Stimulated activated CD8-positive, alpha-beta memory T cell treated with anti-CD3 and anti-CD28 coated beads, Interleukin-15, amount 100 ng/mL, for 4 hours (primary cell): Measurements from ENCODE around the gene C2orf68.
A peak's percentile ranks its signal among the peaks of the same experiment; 100 is the strongest.
"Not testable (repeated sequence)": the region's sequence is repeated elsewhere in the genome, so short reads cannot be mapped to it uniquely, and the experiment has no call there.

Source experiments
- DNase-seq, 2 donors: peaks; one replicate each; pipeline ENCODE4 v3.0.0-alpha.2; 2020; ENCODE audit warnings: low read depth in 2 of 2

Gene C2orf68, protein sequence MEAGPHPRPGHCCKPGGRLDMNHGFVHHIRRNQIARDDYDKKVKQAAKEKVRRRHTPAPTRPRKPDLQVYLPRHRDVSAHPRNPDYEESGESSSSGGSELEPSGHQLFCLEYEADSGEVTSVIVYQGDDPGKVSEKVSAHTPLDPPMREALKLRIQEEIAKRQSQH

DNA sequence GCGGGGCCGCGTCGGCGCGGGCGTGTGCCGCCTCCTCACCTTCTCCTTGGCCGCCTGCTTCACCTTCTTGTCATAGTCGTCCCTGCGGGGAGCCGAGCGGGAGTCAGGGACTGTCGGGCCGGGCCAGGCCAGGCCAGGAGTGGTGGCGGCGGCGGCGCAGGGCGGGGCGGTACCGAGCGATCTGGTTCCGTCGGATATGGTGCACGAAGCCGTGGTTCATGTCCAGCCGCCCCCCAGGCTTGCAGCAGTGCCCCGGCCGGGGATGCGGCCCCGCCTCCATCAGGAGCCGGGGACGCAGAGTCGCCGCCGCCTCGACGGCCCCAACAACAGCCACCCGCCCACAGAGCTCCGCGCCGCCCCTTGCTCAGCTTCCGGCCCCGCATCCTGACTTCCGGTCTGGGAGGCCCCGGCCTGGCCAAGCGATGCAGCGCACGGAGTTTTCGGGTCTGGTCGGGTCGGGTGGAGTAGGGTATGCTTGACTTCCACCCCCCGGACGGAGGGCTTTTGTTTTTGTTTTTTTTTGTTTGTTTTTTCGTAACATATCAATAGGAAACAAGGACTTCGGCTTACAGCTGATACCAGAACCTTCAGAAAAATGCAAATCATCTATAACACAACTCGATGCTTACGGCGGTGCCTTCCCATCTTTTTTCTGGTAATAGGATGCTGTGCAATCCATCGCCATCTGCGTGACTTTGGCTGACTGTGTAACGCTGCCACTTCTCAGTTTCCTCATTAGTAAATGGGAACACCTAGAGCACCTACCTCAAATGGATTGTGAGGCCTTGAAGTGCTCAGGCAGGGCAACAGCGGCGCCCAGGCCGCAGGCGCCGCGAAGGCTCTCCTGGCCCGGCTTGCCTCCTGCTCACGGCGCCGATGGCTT lies at the start of gene C2orf68:
Gene C2orf68 (minus strand): TSS at position 362 of the 883 bp plus-strand sequence. CDS start 82 bp downstream, at position 280.
- DNase-seq = peak; percentile 65 to 69

DNA sequence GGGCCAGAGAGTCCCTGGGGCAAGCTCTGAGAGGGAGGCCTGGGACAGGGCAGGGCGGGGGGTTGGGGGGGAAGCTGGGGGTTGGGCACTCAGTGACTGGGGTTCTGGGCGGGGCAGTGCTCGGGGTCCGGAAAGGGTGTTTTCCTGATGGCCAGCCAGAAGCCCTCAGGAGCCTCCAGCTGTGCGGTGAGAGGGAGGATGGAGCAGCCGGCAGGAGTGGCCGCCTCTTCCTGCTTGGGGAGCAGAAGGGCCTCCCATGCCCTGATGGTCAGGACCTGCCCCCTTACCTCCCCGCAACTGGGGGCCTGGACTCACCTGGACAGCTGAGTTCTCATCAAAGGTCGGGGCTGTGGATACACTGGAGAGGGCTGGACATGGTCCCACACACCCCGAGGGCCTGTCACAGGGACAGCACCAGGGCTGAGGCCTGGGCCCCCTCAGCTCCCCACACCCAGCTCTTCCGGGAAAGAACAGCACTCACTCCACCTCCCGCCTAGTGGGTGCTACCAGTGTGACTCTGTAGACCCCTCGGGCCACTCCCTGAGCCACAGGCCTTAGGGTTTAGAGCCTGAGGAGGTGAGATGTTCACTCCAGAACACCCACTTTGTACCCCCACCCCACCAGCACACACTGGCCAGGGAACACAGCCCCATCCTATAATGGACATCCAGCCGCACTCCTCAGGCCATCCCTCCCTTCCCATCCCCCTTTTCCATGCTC lies 49.4 kb upstream of the C2orf68 start:
- DNase-seq = no peak

DNA sequence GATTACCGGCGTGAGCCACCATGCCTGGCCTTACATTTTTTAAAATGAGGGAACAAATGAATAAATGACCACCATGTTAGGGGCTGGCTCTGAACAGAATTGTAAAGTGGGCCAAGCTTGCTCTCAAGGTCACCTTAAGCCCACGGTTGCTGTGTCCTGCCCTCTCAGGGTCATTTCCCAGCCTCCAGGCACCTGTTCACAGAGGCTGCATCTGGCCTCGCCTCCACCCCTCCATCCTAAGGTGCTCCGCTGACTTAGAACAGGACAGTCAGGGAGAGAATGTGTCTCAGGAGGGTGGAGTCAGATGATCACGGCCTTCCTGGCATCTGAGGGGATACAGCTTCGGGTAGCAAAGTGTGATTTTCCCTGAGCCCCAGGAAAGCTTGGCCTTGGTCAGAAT lies 48.9 kb upstream of the C2orf68 start:
- no peak for DNase-seq

DNA sequence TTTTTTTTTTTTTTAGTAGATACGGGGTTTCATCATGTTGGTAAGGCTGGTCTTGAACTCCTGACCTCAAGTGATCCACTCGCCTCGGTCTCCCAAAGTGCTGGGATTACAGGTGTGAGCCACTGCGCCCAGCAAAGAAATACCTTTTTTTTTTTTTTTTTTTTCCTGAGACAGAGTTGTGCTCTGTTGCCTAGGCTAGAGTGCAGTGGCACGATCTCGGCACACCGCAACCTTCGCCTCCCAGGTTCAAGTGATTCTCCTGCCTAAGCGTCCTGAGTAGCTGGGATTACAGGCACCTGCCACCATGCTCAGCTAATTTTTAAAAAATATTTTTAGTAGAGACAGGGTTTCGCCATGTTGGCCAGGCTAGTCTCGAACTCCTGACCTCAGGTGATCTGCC lies 48.4 kb upstream of the C2orf68 start:
- not testable (repeated sequence) for DNase-seq

DNA sequence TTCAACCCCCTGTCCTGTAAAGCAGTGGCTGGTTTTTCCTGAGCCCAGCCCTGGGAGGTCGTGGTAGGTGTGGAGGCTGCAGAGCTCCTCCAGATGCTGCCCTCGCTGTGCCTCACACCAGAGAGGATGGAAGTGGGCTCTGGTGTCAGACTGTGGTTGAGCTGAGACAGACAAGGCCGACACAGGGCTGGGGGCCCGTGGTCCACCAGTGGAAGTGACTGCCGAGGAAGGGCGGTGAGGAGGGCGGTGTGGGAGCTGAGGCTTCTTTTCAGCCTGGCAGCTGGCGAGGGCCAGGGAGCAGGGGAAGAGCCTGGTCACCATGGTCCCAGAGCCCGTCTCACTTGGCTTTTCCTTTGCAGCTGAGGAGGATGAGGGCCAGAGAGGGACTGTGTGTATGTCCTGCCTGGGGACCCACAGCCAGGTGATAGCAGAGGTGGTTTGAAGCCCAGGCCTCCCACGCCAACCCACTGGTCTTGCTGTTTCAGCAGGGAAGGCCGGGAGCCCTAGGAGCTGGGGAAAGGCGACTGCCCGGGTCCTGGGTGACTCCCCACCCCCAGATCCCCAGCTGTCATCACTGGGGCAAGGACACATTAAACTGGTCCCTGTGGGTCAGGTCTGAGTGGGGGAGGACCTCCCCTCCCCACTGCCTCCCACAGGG lies 47.6 kb upstream of the C2orf68 start:
- no peak for DNase-seq

DNA sequence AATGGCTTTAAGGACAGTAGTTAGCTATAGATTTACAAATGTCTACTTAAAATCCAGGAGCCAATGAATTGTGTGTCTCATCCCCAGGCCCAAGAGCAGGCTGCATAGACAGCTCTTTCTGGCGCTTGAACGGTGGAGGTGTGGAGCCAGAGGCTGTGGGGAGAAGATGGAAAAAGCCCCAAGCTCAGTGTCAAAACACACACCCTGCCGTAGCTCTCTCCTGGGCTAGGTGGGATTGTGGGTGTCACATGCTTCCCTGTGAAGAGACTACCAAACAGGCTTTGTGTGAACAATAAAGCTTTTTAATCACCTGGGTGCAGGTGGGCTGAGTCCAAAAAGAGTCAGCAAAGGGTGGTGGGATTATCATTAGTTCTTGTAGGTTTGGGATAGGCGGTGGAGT lies 45.5 kb upstream of the C2orf68 start:
- not testable (repeated sequence) for DNase-seq

DNA sequence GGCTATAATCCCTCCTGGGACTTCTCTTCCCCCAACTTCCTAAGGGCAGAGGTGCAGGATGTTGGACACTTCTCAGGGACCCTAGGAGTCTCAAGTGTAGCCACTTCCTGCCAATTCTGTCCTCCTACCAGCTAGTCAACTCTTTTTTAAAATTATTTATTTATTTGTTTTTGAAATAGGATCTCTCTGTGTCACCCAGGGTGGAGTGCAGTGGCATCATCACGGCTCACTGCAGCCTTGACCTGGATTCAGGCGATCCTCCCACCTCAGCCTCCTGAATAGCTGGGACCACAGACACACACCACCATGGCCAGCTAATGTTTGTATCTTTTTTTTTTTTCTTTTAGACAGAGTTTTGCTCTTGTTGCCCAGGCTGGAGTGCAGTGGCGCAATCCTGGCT lies 44.6 kb upstream of the C2orf68 start:
- no peak for DNase-seq

DNA sequence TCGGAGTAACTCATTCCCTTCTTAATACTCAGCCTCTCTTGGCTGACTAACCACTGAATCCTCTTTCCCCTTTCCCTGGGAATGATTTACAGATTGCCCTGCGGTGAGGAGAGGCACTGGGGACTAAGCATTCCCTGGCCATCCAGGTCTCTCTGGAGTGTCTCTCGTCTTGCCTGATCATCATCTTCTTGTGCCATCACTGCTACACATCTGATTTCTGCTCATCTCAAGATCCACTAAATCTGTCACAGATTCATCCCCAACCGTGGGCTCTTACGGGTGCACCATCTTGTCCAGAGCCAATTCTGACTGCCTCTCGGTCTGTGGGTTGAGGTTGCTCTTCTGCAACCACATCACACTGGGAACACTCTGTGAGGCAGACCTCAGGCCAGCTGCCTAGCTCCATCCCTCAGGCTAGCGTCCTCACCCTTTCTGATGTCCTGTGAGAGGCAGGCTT lies 44.1 kb upstream of the C2orf68 start:
- no peak for DNase-seq

DNA sequence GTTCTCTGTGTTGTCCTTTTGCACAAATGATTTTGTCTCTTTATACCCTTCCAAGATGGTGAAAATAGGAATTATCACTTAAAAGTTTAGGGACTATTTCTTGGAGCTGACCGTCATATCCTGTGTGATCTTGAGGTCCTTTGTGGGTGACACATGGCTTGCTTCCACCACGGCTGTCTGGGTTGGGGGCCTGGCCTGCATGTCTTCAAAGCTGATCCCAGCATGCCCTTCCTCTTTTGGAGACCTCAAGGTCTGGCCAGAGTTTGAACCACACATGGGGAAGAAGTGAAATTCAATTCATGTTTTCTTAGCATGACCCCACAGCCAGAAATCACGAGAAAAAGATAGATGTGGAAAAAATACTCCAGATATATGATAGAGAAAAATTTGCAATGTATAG lies 42.1 kb upstream of the C2orf68 start:
- DNase-seq = no peak

DNA sequence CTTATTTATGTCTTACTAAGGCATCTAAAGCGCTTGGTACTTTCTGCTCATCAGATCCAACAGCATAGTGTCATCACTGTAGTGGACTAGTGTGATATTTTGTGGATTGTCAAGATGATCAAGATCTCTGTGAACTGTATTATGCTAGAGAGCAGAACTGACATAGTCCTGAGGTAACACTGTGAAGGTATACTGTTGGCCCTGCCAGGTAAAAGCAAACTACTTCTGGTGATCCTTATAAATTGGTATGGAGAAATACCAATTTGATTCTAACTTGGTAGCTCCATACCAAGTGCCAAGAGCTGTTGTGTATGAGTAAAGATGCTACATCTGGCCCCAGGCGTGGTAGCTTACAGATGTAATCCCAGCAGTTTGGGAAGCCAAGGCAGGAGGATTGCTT lies 40.2 kb upstream of the C2orf68 start:
- no peak for DNase-seq

DNA sequence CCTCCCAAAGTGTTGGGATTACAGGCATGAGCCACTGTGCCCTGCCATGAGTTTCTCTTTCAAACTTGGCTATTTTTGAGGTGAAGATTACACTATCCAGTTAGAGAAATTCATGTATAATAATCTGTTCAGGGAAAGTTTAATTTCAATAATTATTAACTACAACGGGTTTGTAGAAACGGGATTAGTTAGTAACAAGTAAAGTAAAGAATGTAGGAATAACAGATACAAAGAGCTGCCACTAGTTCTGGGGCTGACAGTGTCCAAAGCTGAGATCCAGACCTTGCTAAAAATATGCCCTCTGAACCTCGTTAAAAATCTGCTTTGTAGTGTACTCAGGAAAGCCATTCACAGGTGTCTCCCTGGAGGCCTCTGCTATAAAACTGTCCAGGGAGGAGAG lies 39.2 kb upstream of the C2orf68 start:
- DNase-seq = no peak

DNA sequence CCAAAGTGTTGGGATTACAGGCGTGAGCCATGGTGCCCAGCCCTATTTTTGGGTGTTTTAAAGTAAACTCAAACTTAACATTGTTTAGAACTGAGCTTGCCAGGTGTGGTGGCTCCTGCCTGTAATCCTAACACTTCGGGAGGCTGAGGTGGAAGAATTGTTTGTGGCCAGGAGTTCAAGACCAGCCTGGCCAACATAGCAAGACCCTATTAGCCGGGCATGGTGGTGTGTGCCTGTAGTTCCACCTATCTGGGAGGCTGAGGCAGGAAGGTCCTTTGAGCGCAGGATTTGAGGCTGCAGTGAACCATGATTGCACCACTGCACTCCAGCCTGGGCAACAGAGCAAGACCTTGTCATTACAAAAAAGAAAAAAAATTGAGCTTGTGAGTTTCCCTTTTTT lies 38.6 kb upstream of the C2orf68 start:
- no peak for DNase-seq

DNA sequence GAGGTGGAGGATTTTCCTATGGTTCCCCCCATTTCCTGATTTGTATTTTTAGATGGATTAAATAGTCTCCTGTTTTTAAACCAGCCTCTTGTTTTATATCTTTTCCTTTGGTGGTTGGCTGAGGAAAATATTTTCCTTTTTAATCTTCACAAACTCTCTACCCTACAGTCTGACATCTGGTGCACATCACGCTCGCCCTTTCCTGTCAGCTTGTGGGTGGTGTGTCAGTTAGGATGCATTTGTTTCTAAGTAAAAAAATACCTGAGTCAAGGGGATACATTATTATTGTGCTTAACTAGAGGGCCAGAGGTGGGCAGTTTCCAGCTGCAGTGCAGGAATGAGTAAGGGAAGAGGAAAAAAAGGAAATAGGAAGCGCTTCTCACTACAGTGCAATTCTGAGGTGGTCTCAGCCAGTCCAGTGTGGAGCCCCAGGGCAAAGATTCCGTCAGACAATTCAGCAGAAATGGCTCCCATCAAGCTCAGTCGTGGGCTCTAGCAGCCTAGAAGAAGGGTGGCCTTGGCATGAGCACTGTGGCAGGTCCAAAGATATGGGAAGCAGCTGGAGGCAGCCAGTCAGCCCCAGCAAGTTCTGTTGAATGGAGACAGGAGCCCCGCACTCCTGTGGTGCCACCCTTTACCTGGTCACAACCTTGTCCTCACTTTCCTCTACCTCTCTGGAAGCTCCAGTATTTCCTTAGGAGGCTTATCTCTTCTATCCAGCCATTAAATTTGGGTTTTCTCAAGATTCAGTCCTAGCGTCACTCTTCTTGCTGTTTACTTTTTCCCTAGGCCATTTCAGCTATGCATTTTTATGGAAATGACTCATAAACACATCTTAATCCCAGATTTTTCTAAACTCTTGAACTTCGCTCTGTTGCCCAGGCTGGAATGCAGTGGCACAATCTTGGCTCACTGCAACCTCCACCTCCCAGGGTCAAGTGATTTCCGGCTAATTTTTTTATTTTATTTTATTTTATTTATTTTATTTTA lies 37.6 kb upstream of the C2orf68 start:
- no peak for DNase-seq

DNA sequence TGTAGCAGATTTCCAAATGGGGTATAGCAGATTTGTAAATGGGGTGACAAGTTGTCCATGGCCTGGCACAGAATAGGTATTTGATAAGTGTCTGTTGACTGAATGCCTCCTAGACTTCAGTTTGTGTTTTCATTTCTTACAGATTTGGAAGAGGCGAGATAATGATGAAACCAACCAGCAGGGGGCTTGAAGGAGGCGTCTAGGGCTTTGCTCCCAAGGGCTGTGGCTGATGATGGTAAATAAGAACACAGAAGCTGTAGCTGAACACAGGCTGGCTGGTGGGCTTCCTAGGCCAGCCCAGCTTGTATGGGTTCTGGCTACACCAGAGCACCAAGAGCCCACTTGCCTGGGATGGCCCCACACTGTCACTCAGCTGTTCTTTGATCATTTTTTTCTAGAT lies 36.8 kb upstream of the C2orf68 start:
- DNase-seq = no peak

DNA sequence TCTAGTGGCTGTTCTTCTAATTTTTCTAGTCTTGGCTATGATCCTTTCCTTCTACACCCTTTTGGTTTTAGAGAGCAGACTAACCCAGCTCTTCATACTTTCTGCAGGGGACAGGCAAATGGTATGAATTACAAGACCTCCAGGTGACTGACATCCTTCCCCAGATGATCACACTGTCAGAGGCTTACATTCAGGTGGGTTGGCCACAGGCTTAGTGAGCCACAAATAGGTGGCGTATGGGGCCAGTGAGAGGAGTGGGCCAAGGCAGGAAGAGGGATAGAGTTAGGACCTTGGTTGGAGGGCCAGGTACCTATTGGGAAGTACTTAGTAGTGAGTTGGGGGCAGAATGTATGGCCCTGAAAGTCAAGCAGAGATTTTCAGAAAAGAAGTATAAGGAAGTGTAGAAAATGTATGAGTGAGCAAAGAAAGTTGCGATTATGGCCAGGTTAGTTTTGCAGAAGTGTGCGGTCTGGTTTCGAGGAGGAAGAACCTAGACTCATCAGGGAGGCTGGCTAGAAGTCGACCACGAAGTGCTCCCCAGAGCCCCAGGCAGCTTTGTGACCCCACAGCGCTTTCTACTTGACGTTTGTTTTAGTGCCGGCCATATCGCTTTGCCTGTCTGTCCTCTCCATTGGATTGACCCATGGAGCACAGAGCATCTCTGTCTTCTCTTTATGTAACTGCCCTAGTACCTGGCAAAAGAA lies 36.1 kb upstream of the C2orf68 start:
- DNase-seq = no peak

DNA sequence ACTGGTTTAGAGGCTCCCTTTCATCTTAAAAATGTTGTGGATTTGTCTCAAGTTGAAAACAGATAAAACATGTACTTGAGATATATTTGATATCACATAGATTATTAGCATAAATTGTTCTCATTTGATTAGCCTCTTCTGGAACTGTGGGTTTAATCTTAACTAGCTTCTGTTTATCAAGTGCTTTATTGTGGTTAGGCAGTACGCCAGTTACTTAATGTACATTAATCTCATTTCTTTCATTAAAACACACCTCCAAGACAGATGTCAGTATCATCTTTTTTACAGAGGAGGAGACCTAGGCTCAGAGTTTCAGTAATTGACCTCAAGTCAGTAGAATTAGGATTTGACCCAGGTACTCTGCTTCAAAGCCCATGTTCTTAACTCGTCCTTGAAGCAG lies 34.3 kb upstream of the C2orf68 start:
- no peak for DNase-seq

DNA sequence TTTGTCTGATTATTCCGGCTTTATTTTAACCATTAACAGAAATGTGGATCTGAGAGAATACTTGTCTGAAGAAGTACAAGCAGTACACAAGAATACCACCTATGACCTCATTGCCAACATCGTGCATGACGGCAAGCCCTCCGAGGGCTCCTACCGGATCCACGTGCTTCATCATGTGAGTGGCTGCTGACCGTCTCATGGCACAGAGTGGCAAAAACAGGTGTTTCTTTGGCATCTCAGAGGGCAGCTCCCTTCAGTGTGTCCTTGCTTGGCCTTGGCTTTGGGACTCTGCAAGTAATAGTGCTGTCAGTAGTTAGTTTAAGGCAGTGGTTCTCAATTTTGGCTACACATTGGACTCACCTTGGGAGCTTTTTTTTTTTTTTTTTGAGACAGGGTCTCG lies 33.0 kb upstream of the C2orf68 start:
- no peak for DNase-seq

DNA sequence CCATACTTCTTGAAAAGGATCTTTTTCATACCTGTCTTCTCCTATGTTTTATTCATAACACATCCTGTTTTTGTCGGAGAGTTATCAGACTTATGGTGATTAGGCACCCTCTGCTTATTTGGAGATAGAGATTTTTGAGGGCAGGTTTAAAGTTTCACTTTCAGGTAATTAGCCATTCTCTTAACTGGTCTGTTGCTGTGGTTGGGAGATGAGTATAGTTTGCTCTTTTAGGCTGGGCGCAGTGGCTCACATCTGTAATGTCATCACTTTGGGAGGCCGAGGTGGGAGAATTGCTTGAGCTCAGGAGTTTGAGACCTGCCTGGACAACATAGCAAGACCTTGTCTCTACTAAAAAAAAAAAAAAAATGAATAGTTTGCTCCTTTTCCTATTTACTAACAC lies 30.9 kb upstream of the C2orf68 start:
- DNase-seq = no peak

DNA sequence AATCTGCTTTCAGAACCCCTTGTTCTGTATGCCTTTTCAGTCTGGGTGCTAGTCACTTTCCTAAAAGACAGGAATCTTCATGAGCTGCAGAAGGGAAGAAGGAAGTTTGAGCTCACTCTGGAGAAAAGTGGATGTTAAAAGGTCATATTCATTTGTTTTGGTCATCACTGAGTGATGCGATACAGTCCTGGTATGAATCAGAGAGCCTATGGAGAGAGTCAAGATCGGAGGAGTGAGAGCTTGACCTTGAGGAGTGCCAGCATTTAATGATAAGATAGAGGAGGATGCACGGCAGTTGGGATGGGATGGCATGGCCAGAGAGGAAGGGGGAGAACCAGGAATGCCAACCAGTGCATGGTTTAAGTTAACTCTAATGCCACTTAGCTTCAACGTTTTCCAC lies 23.8 kb upstream of the C2orf68 start:
- DNase-seq = no peak

DNA sequence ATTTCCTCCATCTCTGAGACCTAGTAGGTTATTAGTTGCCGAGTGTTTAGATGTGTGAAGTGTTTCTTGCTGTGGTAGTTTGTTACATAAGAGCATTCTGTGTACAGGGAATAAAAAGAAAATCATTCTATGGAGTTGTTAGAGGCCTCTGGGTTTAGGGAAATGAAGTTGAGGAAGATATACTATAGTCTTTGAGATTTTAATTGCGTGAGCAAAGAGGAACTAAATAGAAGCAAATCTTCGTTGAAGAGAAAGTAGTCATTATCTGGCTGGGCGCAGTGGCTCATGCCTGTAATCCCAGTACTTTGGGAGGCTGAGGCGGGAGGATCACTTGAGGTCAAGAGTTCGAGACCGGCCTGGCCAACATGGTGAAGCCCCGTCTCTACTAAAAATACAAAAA lies 23.1 kb upstream of the C2orf68 start:
- no peak for DNase-seq
